Liver (tissue), 3 donors: Measurements from ENCODE around the gene CRADD.

Experiments used
- ATF3 ChIP-seq: IDR thresholded peaks from 2 replicates; pipeline ENCODE4 v1.6.1; 2016; ENCODE audit warnings: antibody characterized with exemption
- CTCF ChIP-seq: fragments of 150-350 bp; IDR thresholded peaks from 2 replicates; pipeline ENCODE4 v1.5.1; 2017; ENCODE audit warnings: improper control_type of control experiment, low read depth, low read length; ENCODE audit not compliant: missing input control
- EGR1 ChIP-seq, 2 donors: IDR thresholded peaks; 2 replicates each; pipeline ENCODE4 v1.6.1; 2016 to 2018; ENCODE audit warnings: antibody characterized with exemption in 2 of 2, low read depth in 2 of 2
- GABPA ChIP-seq, 2 donors: IDR thresholded peaks in 1 of 2; conservative IDR thresholded peaks in 1 of 2; 2 replicates each; pipeline ENCODE4 v1.6.1; 2016; ENCODE audit warnings: antibody characterized with exemption in 2 of 2, mild to moderate bottlenecking in 1 of 2, moderate library complexity in 1 of 2
- HNF4A ChIP-seq, 2 donors: conservative IDR thresholded peaks; 2 replicates each; pipeline ENCODE4 v1.6.1; 2016; ENCODE audit warnings: antibody characterized with exemption in 2 of 2, mild to moderate bottlenecking in 2 of 2
- JUND ChIP-seq, 2 donors: IDR thresholded peaks; 2 replicates each; pipeline ENCODE4 v1.6.1; 2016; ENCODE audit warnings: antibody characterized with exemption in 2 of 2
- MAX ChIP-seq: IDR thresholded peaks from 2 replicates; pipeline ENCODE4 v1.6.1; 2016; ENCODE audit warnings: antibody characterized with exemption
- RAD21 ChIP-seq, 2 donors: IDR thresholded peaks; 2 replicates each; pipeline ENCODE4 v1.6.1; 2016; ENCODE audit warnings: antibody characterized with exemption in 2 of 2, mild to moderate bottlenecking in 2 of 2
- SP1 ChIP-seq: IDR thresholded peaks from 2 replicates; pipeline ENCODE4 v1.6.1; 2018; ENCODE audit warnings: antibody characterized with exemption, mild to moderate bottlenecking
- TAF1 ChIP-seq: conservative IDR thresholded peaks from 2 replicates; pipeline ENCODE4 v1.6.1; 2016; ENCODE audit warnings: antibody characterized with exemption, mild to moderate bottlenecking
- YY1 ChIP-seq: IDR thresholded peaks from 2 replicates; pipeline ENCODE4 v1.6.1; 2016; ENCODE audit warnings: antibody characterized with exemption, mild to moderate bottlenecking
- donor health status: healthy.
- donor health status: healthy.

GRCh38 chr12:93741659-93742109, 64.5 kb downstream of the CRADD start:
- no peak for TF ChIP-seq SP1
- TF ChIP-seq CTCF: no peak
- TF ChIP-seq RAD21 (IDR thresholded peaks at IDR 0.05): no peak
- TF ChIP-seq TAF1: no peak
- TF ChIP-seq GABPA (IDR thresholded peaks at IDR 0.05 in 1 of 2, conservative IDR thresholded peaks at IDR 0.05 in 1 of 2): no peak
- no peak for TF ChIP-seq HNF4A (conservative IDR thresholded peaks at IDR 0.05)
- TF ChIP-seq ATF3: no peak
- TF ChIP-seq JUND (IDR thresholded peaks at IDR 0.05): no peak
- no peak for TF ChIP-seq MAX
- no peak for TF ChIP-seq EGR1 (IDR thresholded peaks at IDR 0.05; ENCODE audit: low read depth in 2 of 2)
- no peak for TF ChIP-seq YY1
